ENCODE measurements around the gene EHD3. TPM values are rescaled to one million over a fixed set of nuclear protein-coding genes. Genes with fewer than 3 reads are reported as not detected.

Gene EHD3
- total and polyA plus RNA-seq, 4 donors = 13.3 to 31.4 (median 27.3) TPM

DNA sequence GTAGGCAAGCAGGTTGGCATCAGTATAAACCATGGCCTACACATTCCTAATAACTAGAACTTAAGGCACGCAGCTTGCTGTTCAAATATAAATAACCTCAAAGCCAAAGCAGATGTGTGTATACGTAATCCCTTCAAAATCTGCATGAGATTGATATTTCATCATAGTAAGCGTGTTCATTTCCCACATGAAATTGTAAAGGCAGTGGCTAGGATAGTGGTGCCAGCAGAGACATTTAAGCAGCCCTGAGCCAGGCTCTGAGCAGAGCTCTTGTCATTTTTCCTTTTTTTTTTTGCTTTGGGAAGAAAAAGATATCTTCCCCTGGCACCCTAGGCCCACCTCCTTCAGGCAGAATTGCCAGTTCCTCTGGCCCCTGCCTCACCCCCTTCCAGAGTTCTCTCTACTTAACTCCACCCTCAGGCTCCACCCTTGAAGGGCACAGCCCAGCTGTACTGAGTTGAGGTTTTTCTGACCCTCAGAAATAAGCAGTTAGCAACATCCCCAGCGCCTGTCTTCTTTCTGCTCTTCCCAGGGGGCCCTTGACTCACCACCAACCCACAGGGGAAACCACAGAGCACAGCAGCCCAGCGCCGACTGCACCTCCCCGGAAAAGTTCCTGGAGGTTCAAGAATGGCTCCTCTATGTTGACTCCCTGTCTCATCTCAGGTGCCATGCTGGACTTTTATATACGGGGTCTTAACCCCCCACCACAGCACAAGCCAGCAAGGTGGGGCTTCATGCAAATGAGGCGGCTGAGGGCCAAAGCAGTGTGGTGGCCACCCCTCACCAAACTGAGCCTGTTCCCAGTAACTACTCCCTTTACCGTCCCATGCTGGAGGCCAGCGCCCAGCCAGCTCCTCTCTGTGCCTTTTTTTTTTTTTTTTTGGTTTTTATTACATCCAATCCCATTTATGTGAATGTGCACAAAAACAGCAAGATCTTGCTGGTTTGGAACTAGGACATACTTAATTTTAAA is 84.7 kb downstream of the EHD3 start:
- Histone ChIP-seq H3K36me3 (ENCODE audit: control insufficient read depth, insufficient read depth, low read length) (no peaks in the 10 kb centered on the region), H3K27me3 (ENCODE audit: control insufficient read depth, insufficient read depth, low read length) (no peaks in the 10 kb centered on the region), H3K4me1 (ENCODE audit: control insufficient read depth, insufficient read depth, low read length) (peaks cover 9% of the 10 kb centered on the region), H3K27ac (ENCODE audit: low read depth, low read length) (no peak overlapping the region), H3K9me3 (ENCODE audit: control insufficient read depth, insufficient read depth, low read length) (no peaks in the 10 kb centered on the region), H3K4me3 (ENCODE audit: low read depth, low read length) (no peak overlapping the region)
- no peak for DNase-seq (ENCODE audit: low read depth in 4 of 6, low spot score in 6 of 6)
- WGBS (ENCODE audit: insufficient coverage) = 80% methylated on average over 8 of the region's 11 CpGs

Small RNA genes lying within 50 kb of the gene (small RNA-seq; reads per million reads assigned to genes)
- not detected for gene RNA5SP90 (ENCODE audit: low replicate concordance)

Other genes with a start within 250 kb of the EHD3 start
- gene GALNT14, start 95.7 kb upstream of the EHD3 start, total RNA-seq = 1 to 10 TPM; 4.6 to 8.4 TPM
- 10 to 100 TPM; 24.0 to 25.1 TPM for gene GALNT14, start 95.7 kb upstream of the EHD3 start, polyA plus RNA-seq (ENCODE audit: insufficient read length in 2 of 2)
- gene CAPN14, start 16.6 kb upstream of the EHD3 start, total RNA-seq = under 1 TPM; 0.28 to 0.40 TPM
- gene CAPN14, start 16.6 kb upstream of the EHD3 start, polyA plus RNA-seq (ENCODE audit: insufficient read length in 2 of 2) = under 1 TPM; 0.62 to 0.63 TPM
- under 1 TPM; under 0.01 to 0.06 TPM for gene XDH, start 180.6 kb downstream of the EHD3 start, total RNA-seq
- gene XDH, start 180.6 kb downstream of the EHD3 start, polyA plus RNA-seq (ENCODE audit: insufficient read length in 2 of 2) = under 1 TPM; 0.03 to 0.06 TPM